HG03025 (cell line): ENCODE data around the gene NAPA.

Source experiments
- ATAC-seq: cut with Tn5 transposase; IDR thresholded peaks from one replicate; pipeline ENCODE4 v1.9.1; 2021; ENCODE audit warnings: mild to moderate bottlenecking, moderate library complexity; ENCODE audit not compliant: unreplicated experiment, low FRiP score

The NAPA gene

DNA sequence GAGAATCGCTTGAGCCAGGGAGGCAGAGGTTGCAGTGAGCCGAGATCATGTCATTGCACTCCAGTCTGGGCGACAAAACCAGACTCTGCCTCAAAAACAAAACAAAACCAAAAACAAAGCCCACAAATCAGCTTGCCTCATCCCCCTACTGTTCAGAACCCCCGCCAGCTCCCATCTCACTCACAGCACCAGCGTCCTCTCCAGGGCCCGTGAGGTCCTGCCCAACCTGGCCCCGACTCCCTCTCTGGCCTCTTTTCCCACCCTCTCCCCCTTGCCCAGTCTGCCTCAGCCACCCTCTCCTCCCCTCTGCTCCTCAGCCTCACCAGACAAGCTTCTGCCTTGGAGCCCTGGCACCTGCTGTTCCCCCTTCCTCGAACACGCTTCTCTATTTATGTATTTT lies 46.9 kb downstream of the NAPA start:
- ATAC-seq, result no peak

DNA sequence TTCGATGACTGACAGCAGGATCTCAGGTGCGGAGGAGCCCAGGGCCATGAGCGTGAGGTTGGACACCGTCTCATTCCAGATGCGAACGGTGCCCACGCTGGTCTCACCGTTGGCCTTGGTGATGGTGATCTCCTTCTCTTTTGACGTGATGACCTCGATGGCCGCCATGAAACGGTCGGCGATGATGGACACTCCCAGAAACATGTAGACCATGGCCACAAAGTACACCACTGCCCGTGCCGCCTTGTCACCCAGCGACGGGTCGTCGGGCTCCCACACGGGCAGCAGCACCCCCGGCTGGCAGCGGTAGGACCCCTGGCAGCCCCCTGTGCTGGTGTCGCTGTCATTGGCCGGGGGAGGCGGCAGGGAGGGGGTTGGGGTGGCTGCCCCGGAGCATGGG lies 48.9 kb downstream of the NAPA start:
- ATAC-seq, result no peak

DNA sequence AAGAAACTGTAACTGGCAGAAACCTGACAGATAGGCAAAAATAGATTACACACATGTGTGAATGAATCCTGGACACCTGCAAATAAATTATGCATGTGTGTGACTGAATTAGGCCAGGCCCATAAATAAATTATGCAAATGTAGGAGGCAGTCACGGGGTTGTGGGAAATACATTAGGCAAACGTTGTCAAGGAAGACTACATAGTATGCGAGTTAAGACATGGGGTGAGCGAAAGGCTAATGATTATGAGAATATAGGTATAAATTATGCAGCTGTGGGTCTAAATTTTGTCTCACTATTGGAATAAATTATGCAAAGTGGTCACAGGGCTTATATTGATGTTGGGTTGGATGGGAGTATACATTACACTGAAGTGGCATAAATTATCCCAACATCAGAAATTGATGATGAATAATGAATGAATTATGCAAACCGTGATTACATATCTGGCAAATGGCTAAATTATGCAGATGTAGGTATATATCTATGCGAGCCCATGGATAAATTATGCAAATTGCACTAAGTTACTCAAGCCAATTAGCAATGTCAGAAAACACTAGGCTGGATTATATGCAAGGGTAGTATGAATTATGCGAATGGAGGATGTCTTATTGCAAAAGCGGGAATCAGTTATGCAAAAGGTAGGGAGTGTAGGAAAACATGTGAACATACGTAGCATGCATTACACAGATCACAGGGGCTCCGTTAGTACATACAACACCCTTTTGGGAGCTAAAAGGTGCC lies 50.0 kb downstream of the NAPA start:
- no peak for ATAC-seq

DNA sequence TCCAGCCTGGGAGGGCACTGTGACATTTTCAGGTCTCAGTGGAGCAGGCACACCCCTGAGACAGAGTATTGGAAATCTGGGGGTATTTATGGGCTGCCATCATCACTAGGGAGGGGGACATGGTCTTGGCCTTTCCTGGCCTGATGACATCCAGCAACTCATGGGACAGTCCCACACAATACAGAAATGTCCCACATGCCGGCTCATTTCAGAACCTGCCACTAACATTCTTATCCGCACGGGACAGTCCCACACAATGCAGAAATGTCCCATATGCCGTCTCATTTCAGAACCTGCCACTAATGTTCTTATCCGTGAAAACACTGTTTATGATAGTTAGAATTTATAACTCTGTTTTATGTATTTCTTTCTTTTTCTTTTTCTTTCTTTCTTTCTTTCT lies 53.0 kb downstream of the NAPA start:
- no peak for ATAC-seq

DNA sequence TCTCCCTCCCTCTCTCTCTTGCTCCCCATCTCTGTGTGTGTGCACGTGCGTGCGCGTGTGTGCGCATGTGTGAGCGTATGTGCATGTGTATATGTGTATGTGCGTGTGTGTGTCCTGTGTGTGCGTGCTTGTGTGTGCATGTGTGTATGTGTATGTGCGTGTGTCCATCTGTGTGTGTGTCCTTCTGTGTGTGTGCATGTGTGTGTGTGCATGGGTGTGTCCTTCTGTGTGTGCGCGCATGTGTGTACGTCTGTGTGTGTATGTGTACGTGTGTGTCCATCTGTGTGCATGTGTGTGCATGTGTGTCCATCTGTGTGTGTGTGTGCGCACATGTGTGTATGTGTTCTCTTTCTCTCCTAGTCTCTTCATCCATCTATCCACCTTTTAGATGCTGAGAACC lies 55.4 kb downstream of the NAPA start:
- no peak for ATAC-seq

DNA sequence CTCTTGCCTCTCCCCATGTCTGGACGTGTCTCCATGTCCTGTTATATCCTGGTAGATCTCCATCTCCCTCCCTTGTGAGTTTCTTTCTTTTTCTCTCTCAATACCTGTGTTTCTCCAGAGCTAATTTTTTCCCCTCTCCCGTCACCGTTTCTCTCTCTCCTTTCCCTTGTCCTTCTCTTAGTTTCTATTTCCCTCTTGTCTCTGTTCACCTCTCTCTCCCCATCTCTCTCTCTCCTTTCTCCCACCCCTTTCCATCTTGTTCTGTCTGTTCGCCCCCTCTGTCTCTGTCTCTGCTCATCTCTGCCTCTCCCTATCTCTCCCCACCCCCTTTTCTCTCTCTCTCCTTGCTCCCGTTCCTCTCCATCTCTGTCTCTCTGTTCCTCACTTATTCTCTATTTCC lies 56.2 kb downstream of the NAPA start:
- ATAC-seq, result no peak

DNA sequence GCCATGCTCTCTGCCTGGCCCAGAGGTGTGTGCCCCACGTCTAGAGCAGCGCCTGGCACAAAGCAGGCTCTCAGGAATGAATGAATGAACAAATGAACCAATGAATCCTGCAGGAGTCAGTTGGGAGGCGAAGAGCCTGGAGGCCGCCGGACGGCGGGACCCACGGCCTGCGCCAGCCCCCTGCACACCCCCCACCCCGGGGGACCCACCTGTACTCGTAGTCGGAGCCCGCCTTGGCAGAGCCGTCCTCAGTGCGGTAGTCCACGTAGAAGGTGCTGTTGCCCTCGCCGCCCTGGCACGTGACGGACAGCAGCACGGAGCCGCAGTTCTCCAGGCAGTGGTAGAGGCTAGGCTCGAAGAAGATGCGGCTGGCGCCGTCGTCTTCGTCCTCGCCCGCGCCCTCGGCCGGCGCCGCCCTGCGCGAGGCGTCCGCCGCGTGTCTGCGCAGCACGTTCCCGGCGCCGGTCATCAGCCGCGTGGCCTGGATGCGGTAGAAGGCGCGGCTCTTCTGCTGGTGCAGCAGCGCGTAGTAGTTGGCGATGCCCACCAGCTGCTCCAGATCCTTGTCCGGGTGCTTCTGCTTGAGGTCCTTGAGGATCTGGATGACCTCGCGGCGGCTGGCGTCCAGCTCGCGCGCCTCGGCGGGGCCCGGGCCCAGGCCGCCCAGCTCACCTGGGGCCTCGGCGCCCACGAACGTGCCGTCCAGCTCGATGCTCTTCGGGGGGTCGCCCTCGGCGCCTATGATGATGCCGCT lies 58.0 kb downstream of the NAPA start:
- no peak for ATAC-seq

DNA sequence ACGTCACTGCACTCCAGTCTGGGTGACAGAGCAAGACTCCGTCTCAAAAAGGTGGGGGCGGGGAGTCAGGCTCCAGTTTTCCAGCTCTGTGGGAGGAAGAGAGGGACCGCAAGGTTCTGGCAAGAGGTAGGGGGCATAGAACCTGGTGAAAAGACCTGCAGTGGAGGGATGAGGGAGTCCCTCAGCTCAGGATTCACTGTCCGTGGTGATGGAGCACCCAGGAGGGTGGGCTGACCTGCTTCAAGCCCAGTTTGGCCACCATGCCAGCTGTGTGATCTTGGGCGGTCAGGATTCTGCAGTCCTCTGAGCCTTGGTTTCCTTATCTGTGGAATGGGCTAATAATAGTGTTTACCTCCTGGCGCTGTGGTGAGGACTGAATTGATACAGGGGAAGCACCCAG lies 64.4 kb downstream of the NAPA start:
- no peak for ATAC-seq

DNA sequence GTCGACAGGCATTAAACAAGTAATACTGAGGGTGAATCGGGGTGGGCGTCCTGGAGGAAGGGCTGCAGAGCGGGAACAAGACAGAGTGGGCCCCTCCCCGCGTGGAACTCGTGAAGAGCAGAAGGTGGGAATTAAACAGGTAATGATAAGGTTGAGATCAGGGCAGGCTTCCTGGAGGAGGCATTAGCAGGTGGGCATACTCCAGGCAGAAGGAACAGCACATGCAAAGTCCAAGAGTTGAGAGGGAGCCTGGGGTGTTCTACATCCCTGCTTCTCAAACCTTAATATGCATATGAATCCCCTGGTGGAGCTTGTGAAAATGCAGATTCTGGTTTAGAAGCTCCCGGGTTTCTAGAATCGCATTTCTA lies 66.5 kb downstream of the NAPA start:
- no peak for ATAC-seq

DNA sequence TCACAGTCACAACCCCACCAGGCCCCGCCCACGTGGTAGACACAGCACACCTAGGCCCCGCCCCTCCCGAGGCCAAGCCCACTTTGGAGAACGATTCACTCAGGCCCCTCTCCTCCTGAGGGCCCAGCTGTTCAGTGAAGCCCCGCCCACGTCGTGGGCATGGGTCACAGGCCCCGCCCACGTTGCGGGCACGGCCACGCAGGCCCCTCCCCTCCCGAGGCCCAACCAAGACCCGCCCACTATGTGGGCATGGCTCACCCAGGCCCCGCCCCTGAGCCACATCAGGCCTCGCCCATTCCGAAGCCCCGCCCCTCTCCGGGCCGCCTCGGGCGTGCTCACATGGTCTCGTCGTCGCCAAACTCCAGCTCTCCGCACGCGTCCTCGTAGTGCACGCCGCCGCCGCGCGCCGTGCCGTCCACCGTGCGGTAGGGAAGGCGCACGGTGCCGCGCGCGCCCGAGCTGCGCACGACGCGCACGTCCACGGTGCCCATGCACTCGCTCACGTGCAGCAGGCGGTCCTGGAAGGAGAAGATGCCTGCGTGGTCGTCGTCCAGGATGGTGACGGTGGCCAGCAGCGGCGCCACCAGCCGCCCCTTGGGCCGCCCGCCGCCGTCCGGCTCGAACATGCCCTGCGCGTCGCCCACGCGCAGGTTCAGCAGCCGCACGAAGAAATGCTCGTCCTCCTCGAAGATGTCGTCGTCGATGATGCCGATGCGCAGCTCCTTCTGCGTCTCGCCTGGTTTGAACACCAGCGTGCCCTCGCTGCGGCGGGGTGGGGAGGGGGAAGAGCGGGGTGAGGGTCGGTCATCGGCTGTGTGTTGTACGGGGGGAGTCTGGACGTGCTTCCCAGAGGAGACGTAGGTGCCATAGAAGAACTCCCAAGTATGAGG lies 67.1 kb downstream of the NAPA start:
- ATAC-seq, result no peak

DNA sequence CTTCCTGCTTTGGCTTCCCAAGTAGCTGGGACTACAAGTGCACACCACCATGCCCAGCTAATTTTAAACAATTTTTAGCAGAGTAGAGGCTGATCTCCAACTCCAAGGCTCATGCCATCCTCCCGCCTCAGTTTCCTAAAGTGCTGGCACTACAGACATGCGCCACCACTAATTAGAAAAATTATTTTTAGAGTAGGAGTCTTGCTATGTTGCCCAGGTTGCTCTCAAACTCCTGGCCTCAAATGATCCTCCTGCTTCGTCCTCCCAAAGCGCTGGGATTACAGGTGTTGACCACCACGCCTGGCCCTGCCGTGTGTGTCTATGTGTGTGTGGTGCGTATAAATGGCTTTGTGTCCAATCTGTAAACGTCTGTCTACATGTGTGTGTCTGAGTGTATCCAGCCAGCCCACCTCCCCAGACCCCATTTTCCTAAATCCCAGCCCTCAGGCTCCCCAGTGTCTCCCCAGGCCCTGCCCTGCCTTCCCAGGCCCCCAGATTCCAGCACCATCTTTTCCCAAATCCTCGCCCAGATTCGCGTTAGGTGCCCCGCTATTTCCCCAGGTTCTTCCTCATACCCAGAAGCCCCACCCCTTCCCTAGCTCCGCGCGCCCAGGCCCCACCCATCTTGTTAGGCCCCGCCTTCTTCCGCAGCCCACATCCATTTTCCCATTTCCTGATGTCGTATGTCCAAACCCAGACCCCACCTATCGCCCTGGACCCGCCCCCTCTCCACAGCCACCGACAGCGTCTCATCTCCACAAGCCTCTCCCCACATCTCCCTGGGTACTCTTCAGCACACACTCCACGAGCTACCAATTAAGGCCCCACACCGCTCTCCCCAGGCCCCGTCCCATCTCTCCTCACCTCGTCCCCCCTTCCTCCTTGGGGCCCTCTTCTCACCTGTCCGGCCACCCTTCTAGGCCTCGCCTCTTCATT lies 68.1 kb downstream of the NAPA start:
- no peak for ATAC-seq

DNA sequence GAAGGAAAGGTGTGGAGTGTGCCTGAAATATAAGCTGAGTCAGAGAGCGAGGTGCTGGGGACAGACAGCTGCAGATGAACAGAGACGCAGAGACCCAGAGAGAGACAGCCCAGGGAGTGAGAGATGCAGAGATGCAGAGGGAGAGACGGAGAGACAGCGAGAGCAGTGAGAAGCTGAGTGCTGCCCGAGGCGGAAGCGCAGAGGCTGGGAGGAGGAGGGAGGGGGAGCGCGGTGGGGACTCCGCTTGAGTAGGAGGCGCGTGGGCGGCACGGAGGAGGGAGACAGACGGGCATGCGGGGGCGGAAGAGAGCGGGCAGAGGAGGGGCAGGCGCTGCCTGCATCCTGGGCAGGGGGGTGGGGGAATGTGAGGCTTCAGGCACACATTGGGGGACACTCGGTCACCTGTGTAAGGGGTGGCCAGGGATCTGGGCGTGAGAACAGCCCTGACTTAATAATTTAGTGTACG lies 68.9 kb downstream of the NAPA start:
- ATAC-seq, result no peak

DNA sequence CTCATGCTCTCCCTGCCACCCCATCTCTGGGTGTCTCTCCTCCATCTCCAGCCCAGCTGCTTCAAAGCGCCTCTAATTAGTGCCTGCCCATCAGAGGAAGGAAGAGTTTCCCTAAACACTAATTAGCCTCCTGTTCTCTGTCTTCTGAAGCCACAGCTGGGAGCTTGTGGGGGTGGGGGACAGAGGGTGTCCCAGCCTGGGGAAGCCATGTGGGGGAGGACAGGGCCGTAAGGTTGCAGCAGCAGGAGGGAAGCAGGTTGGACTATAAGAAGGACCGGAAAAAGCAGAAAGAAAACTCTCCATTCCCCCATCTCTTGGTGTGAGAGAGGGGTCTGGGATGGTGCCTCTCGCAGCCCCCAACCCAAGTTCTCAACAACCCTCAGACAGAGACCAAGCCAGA lies 69.3 kb downstream of the NAPA start:
- ATAC-seq, result no peak

DNA sequence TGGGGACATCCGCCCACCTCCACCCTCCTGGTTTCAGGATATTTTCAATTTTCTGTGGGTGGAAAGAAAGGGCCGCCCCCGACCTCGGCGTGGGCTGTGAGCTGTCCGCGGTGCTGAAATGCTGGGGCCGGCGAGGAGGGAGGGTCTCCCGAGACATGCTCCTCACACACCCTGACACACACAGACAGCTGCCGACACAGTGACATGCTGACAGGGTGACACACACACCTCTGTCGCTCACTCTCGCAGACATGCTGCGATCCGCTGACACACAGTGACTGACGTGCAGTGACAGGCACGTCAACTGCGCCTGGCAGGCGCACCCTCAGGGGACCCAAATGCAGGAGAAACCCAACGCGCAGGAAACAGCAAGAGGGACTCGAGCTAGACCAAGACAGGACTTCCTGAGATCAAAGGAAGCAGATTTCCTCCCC lies 70.5 kb downstream of the NAPA start:
- no peak for ATAC-seq

DNA sequence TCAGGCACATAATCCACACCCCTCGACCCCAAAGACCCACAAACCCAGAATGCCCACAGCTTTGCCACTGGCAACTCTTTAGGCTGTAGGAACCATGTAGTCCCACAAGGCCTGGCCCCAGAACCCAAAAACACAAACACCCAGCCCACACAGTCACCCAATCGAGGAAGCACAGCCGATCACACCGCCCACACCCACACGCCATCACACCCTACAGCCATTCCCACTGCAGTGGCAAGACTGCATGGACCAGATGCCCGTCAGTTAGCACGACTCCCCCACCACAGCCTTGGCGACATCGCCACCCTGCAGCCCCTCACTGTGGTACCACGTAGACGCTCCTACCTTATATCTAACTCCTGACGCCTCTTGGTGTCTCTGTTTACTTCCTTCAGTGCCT lies 71.5 kb downstream of the NAPA start:
- ATAC-seq, result no peak

DNA sequence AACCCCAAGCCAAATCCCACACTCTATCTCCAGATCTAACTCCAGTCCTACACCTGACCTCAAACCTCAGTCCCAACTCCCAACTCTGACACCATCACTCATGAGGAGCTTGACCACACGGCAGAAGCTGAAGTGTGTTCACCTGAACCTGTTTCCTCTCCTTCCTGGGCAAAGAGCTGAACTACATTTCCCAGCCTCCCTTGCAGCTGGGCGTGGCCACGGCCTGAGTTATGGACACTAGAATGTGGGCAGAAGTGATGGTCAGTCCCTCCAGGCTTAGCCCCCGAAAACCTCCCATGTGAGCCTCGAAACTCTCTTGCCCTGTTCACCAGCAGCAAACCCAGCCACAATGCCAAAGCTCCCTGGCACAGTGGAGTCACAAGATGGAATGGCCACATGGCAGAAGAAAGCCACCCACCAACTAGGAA lies 76.1 kb downstream of the NAPA start:
- ATAC-seq, result no peak
